ENCODE results near the gene ISCU. TPM values are rescaled to one million over a fixed set of nuclear protein-coding genes. Genes with fewer than 3 reads are reported as not detected.

ISCU gene
- total and polyA plus RNA-seq, 9 of the 15 experiments (the other 6 are each of a cell fraction or from before 2014, with no cell fraction given): 15.9 to 92.5 (median 77.3) TPM

GRCh38 chr12:108616359-108616758 lies 54.0 kb downstream of the ISCU start:
- Histone ChIP-seq H3K27ac (ENCODE audit: extremely low read depth, low read depth, low read length) (no peak overlapping the region), H3K4me2 (ENCODE audit: insufficient read depth, low read length) (no peak overlapping the region), H4K20me1 (replicated peaks; ENCODE audit: control insufficient read depth, insufficient read depth, low read length) (no peaks in the 10 kb centered on the region), H3K9me1 (ENCODE audit: control insufficient read depth, insufficient read depth, low read length) (no peaks in the 10 kb centered on the region), H3K79me2 (ENCODE audit: control insufficient read depth, insufficient read depth, low read length) (no peaks in the 10 kb centered on the region), H3K4me3 (no peak overlapping the region), H3K9ac (ENCODE audit: insufficient read depth in 1 of 2, low read depth in 2 of 2, low read length in 2 of 2) (no peak overlapping the region), H2AFZ (ENCODE audit: low read depth, low read length) (no peak overlapping the region), H3K36me3 (ENCODE audit: control insufficient read depth, insufficient read depth, low read length) (no peaks in the 10 kb centered on the region), H3K9me3 (replicated peaks; ENCODE audit: control insufficient read depth, insufficient read depth, low read depth, low read length) (no peaks in the 10 kb centered on the region), H3K4me1 (replicated peaks in 1 of 2; ENCODE audit: control insufficient read depth in 2 of 2, insufficient read depth in 2 of 2, low read length in 2 of 2) (peaks cover 8 to 12% of the 10 kb centered on the region in 2 experiments; a peak in 2 of 5 replicates), H3K27me3 (ENCODE audit: control insufficient read depth in 2 of 2, insufficient read depth in 2 of 2, low read length in 2 of 2) (no peaks in the 10 kb centered on the region)
- FAIRE-seq (no peak), ATAC-seq (no peak), DNase-seq (ENCODE audit: extremely low read depth in 1 of 4, low spot score in 3 of 4) (no peak)
- no TSS peak for BruUV-seq (replicated peaks)
- ChIA-PET CTCF (ENCODE audit: low intra/inter-chr PET ratio) (no interaction called here), POLR2A (interaction anchor here (0.6 to 1.7 kb wide), 3 partner anchors 11 to 28 kb away, joined by 3 to 10 read pairs (median 5); no protein-coding TSS in a partner anchor)
- intact Hi-C loops (cut with micrococcal nuclease): no loop called here
- WGBS (ENCODE audit: insufficient coverage, low coverage, missing lambda C conversion rate): 51% methylated on average over 2 of the region's 2 CpGs
- in situ Hi-C loops (cut with MboI): loop anchor here (5.0 kb wide), 1 partner anchor 49 kb away; no protein-coding TSS in a partner anchor
- no peak for TF ChIP-seq WHSC1 (IDR thresholded peaks at IDR 0.05; ENCODE audit: low read length)
- TF ChIP-seq CHCHD3 (CRISPR knock-in tag; IDR thresholded peaks at IDR 0.05): no peak
- TF ChIP-seq SAP30 (IDR thresholded peaks at IDR 0.05; ENCODE audit: borderline replicate concordance, insufficient read depth, low read depth, low read length, poor library complexity, severe bottlenecking): no peak
- TF ChIP-seq STAT5A (IDR thresholded peaks at IDR 0.05; ENCODE audit: borderline replicate concordance, low read length): no peak
- TF ChIP-seq, protein P1, sequence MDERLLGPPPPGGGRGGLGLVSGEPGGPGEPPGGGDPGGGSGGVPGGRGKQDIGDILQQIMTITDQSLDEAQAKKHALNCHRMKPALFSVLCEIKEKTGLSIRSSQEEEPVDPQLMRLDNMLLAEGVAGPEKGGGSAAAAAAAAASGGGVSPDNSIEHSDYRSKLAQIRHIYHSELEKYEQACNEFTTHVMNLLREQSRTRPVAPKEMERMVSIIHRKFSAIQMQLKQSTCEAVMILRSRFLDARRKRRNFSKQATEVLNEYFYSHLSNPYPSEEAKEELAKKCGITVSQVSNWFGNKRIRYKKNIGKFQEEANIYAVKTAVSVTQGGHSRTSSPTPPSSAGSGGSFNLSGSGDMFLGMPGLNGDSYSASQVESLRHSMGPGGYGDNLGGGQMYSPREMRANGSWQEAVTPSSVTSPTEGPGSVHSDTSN (CRISPR knock-in tag; IDR thresholded peaks at IDR 0.05; ENCODE audit: low read depth): no peak
- TF ChIP-seq, protein P1 (tag; conservative IDR thresholded peaks at IDR 0.05; ENCODE audit: low read depth): no peak
- TF ChIP-seq CAMTA2 (CRISPR knock-in tag; conservative IDR thresholded peaks at IDR 0.05): no peak
- no peak for TF ChIP-seq ETV1 (tag; conservative IDR thresholded peaks at IDR 0.05; ENCODE audit: low read depth)
- TF ChIP-seq E2F5 (CRISPR knock-in tag; IDR thresholded peaks at IDR 0.05): no peak
- TF ChIP-seq, protein P2, sequence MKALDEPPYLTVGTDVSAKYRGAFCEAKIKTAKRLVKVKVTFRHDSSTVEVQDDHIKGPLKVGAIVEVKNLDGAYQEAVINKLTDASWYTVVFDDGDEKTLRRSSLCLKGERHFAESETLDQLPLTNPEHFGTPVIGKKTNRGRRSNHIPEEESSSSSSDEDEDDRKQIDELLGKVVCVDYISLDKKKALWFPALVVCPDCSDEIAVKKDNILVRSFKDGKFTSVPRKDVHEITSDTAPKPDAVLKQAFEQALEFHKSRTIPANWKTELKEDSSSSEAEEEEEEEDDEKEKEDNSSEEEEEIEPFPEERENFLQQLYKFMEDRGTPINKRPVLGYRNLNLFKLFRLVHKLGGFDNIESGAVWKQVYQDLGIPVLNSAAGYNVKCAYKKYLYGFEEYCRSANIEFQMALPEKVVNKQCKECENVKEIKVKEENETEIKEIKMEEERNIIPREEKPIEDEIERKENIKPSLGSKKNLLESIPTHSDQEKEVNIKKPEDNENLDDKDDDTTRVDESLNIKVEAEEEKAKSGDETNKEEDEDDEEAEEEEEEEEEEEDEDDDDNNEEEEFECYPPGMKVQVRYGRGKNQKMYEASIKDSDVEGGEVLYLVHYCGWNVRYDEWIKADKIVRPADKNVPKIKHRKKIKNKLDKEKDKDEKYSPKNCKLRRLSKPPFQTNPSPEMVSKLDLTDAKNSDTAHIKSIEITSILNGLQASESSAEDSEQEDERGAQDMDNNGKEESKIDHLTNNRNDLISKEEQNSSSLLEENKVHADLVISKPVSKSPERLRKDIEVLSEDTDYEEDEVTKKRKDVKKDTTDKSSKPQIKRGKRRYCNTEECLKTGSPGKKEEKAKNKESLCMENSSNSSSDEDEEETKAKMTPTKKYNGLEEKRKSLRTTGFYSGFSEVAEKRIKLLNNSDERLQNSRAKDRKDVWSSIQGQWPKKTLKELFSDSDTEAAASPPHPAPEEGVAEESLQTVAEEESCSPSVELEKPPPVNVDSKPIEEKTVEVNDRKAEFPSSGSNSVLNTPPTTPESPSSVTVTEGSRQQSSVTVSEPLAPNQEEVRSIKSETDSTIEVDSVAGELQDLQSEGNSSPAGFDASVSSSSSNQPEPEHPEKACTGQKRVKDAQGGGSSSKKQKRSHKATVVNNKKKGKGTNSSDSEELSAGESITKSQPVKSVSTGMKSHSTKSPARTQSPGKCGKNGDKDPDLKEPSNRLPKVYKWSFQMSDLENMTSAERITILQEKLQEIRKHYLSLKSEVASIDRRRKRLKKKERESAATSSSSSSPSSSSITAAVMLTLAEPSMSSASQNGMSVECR (CRISPR knock-in tag; IDR thresholded peaks at IDR 0.05): no peak
- TF ChIP-seq KDM2B (CRISPR knock-in tag; IDR thresholded peaks at IDR 0.05): no peak
- TF ChIP-seq, protein P3, sequence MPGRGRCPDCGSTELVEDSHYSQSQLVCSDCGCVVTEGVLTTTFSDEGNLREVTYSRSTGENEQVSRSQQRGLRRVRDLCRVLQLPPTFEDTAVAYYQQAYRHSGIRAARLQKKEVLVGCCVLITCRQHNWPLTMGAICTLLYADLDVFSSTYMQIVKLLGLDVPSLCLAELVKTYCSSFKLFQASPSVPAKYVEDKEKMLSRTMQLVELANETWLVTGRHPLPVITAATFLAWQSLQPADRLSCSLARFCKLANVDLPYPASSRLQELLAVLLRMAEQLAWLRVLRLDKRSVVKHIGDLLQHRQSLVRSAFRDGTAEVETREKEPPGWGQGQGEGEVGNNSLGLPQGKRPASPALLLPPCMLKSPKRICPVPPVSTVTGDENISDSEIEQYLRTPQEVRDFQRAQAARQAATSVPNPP (IDR thresholded peaks at IDR 0.05; ENCODE audit: borderline replicate concordance, insufficient read depth, insufficient read length): no peak
- no peak for TF ChIP-seq POLR2AphosphoS2 (IDR thresholded peaks at IDR 0.05; ENCODE audit: low read length)
